Mesendoderm (in vitro differentiated cells): Measurements from ENCODE around the gene HMGXB3. TPM values are rescaled to one million over a fixed set of nuclear protein-coding genes. Genes with fewer than 3 reads are reported as not detected.

Experiments
- DNase-seq: peaks from one replicate; pipeline ENCODE4 v3.0.0; 2013
- H2AK5ac ChIP-seq: 2 replicates; pipeline ENCODE4 v1.6.1; 2013; ENCODE audit warnings: low read length, inconsistent platforms
- H2BK120ac ChIP-seq: 2 replicates; pipeline ENCODE4 v1.6.1; 2013; ENCODE audit warnings: low read depth, mild to moderate bottlenecking, low read length, moderate library complexity, mixed read lengths
- H2BK15ac ChIP-seq: replicated peaks from 2 replicates; pipeline ENCODE4 v1.6.1; 2013; ENCODE audit warnings: low read depth, mild to moderate bottlenecking, moderate library complexity
- H2BK5ac ChIP-seq: 2 replicates; pipeline ENCODE4 v1.6.1; 2013; ENCODE audit warnings: low read length, inconsistent platforms
- H3K18ac ChIP-seq: 2 replicates; pipeline ENCODE4 v1.6.1; 2013; ENCODE audit warnings: mild to moderate bottlenecking, low read length, mixed read lengths
- H3K23ac ChIP-seq: one replicate; pipeline ENCODE4 v1.6.1; 2013; ENCODE audit warnings: low read length
- H3K27ac ChIP-seq: 2 replicates; pipeline ENCODE4 v1.5.1; 2013; ENCODE audit warnings: low read depth, mild to moderate bottlenecking, inconsistent platforms, low read length, moderate library complexity
- H3K27me3 ChIP-seq: 2 replicates; pipeline ENCODE4 v1.6.1; 2013; ENCODE audit warnings: low read length, control low read depth, mild to moderate bottlenecking, inconsistent platforms; ENCODE audit not compliant: insufficient read depth, poor library complexity
- H3K36me3 ChIP-seq: 2 replicates; pipeline ENCODE4 v1.6.1; 2013; ENCODE audit warnings: low read length, inconsistent platforms; ENCODE audit not compliant: control insufficient read depth, insufficient read depth
- H3K4ac ChIP-seq: one replicate; pipeline ENCODE4 v1.6.1; 2013; ENCODE audit warnings: low read depth, mild to moderate bottlenecking, low read length, moderate library complexity
- H3K4me1 ChIP-seq: 2 replicates; pipeline ENCODE4 v1.6.1; 2013; ENCODE audit warnings: low read depth, low read length, inconsistent platforms; ENCODE audit not compliant: control insufficient read depth
- H3K4me2 ChIP-seq: 2 replicates; pipeline ENCODE4 v1.6.1; 2013; ENCODE audit warnings: low read length
- H3K4me3 ChIP-seq: 2 replicates; pipeline ENCODE4 v1.5.1; 2013; ENCODE audit warnings: mild to moderate bottlenecking, low read length
- H3K56ac ChIP-seq: one replicate; pipeline ENCODE4 v1.6.1; 2013; ENCODE audit warnings: low read length
- H3K79me1 ChIP-seq: 2 replicates; pipeline ENCODE4 v1.6.1; 2013; ENCODE audit warnings: low read length, inconsistent platforms
- H3K79me2 ChIP-seq: 2 replicates; pipeline ENCODE4 v1.6.1; 2013; ENCODE audit warnings: mild to moderate bottlenecking, low read length; ENCODE audit not compliant: control insufficient read depth, insufficient read depth
- H3K9ac ChIP-seq: 2 replicates; pipeline ENCODE4 v1.6.1; 2013; ENCODE audit warnings: low read length, inconsistent platforms
- H4K5ac ChIP-seq: one replicate; pipeline ENCODE4 v1.6.1; 2013; ENCODE audit warnings: low read length
- H4K8ac ChIP-seq: one replicate; pipeline ENCODE4 v1.6.1; 2013; ENCODE audit warnings: low read depth, mild to moderate bottlenecking, control low read depth, low read length, moderate library complexity
- WGBS: extraction: QIAGEN DNeasy Blood & Tissue Kit; methylation state at CpG from one replicate; pipeline ENCODE4 v1.1.7; 2013; ENCODE audit warnings: low lambda C conversion rate, missing lambda C conversion rate; ENCODE audit not compliant: insufficient coverage; ENCODE audit errors: extremely low coverage; 5-methylcytosine and 5-hydroxymethylcytosine counted together
- polyA plus RNA-seq, 2 experiments: library from polyadenylated mRNA; stranded (reverse); fragments of 200-250 nt; gene quantifications; one replicate each; pipeline ENCODE4 v1.2.3, GENCODE V29; 2013

Gene HMGXB3, protein sequence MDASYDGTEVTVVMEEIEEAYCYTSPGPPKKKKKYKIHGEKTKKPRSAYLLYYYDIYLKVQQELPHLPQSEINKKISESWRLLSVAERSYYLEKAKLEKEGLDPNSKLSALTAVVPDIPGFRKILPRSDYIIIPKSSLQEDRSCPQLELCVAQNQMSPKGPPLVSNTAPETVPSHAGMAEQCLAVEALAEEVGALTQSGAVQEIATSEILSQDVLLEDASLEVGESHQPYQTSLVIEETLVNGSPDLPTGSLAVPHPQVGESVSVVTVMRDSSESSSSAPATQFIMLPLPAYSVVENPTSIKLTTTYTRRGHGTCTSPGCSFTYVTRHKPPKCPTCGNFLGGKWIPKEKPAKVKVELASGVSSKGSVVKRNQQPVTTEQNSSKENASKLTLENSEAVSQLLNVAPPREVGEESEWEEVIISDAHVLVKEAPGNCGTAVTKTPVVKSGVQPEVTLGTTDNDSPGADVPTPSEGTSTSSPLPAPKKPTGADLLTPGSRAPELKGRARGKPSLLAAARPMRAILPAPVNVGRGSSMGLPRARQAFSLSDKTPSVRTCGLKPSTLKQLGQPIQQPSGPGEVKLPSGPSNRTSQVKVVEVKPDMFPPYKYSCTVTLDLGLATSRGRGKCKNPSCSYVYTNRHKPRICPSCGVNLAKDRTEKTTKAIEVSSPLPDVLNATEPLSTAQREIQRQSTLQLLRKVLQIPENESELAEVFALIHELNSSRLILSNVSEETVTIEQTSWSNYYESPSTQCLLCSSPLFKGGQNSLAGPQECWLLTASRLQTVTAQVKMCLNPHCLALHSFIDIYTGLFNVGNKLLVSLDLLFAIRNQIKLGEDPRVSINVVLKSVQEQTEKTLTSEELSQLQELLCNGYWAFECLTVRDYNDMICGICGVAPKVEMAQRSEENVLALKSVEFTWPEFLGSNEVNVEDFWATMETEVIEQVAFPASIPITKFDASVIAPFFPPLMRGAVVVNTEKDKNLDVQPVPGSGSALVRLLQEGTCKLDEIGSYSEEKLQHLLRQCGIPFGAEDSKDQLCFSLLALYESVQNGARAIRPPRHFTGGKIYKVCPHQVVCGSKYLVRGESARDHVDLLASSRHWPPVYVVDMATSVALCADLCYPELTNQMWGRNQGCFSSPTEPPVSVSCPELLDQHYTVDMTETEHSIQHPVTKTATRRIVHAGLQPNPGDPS (N-terminal part only)
- polyA plus RNA-seq (2013, experiment 1 of 2) = 14.9 TPM
- polyA plus RNA-seq (2013, experiment 2 of 2) = 14.5 TPM

DNA sequence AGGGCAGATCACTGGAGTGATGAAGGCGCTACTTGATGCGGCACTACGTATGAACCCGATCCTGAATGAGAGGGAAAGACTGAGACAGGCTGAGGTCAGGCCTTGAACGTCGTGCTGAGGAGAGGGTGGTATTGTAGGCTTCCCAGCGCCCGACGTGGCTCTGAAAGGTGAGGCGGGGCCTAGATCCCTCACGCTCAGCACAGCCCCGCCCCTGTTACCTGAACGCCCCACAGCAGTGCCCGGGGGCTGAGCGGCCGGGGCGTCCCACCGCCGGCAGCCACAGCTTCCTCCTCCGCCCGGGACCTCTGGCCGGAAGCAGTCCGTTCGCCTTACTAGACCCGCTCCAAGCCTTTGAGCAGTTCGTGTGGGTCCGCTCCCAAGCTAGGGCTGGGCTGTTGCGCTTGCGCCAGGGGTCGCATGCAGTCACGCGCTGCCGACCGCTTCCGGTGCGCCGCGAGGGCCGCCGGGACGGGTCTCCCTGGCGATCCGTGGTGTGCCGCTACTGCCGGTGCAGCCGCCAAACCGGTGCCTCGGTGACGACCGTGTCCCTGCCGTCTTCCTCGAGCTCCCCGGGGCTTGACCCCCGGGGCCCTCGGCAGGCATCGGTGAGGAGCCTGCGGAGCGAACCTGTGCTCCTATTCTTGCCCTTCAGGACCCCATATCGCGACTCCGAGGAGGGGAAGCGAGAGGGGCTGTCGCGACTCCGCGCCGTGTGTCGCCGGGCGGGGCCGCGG lies at the start of gene HMGXB3, which contains the start of gene TIGD6:
Gene HMGXB3, plus strand, starts transcription at position 484 of the 734 bp plus-strand sequence. CDS start 4,114 bp downstream, outside the sequence.
Gene TIGD6, minus strand, starts transcription at position 399 of the 734 bp plus-strand sequence. CDS start 4,306 bp downstream, outside the sequence.
- no peak within 1 kb of the TSS for H4K8ac ChIP-seq

DNA sequence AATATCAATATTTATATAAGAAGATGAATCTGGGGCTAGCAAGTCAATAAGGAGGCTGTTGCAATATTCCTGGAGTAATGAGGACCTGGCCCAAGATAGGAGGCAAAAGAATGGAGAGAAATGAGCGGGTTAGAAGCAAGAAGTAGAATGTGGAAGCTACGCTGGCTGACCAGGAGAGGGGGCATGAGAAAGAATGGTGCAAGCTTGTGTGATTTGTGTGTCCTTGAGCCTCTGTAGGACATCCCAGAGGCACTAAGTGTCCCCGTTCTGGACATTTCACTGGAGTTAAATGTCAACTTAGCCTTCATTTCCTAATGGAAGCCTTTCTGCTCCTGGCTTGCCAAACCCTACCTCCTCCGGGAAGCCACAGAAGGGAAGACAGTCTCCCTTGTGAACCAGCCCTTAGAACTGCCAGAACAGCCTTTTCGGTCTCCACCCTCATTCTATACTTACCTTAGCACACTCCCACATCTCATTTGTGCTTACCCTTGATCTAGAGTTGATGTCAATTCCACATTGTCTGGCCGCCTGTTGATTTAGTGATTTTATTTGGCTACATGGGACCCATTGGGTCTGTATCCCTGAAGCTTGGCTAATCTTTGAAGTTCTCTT lies 49.3 kb upstream of the HMGXB3 start:
- Histone ChIP-seq H3K4me2 (no peak overlapping the region), H3K79me1 (no peaks in the 10 kb centered on the region), H4K5ac (no peak overlapping the region), H3K18ac (no peak overlapping the region), H3K4me3 (no peak overlapping the region), H3K4ac (no peak overlapping the region), H3K36me3 (no peaks in the 10 kb centered on the region), H2BK15ac (no peak overlapping the region), H3K79me2 (no peaks in the 10 kb centered on the region), H3K4me1 (no peaks in the 10 kb centered on the region), H3K9ac (no peak overlapping the region), H3K27me3 (no peaks in the 10 kb centered on the region), H2BK120ac (no peak overlapping the region), H2BK5ac (no peak overlapping the region), H4K8ac (no peak overlapping the region), H3K27ac (no peak overlapping the region), H3K56ac (no peak overlapping the region), H2AK5ac (no peak overlapping the region), H3K23ac (no peak overlapping the region)
- WGBS = no CpG with 5 or more reads among the region's 6 CpGs
- DNase-seq = peak; percentile 43

More for the DNA sequence above, at the start of gene HMGXB3, which contains the start of gene TIGD6:
- Histone ChIP-seq H3K4me2 (peak within 1 kb of the TSS; percentile 94), H3K27ac (peak within 1 kb of the TSS; percentile 61), H3K23ac (peak within 1 kb of the TSS; percentile 92), H3K4ac (peak within 1 kb of the TSS; percentile 5), H3K56ac (peak within 1 kb of the TSS; percentile 95), H2BK5ac (no peak within 1 kb of the TSS), H3K9ac (peak within 1 kb of the TSS; percentile 97), H3K18ac (peak within 1 kb of the TSS; percentile 61), H2BK15ac (no peak within 1 kb of the TSS), H2AK5ac (peak within 1 kb of the TSS; percentile 46), H3K4me1 (peaks cover 7% of the 10 kb centered on the region), H3K27me3 (no peaks in the 10 kb centered on the region), H2BK120ac (no peak within 1 kb of the TSS), H4K5ac (peak within 1 kb of the TSS; percentile 95), H3K4me3 (peak within 1 kb of the TSS; percentile 64), H3K79me2 (peaks cover 20% of the 10 kb centered on the region), H3K36me3 (no peaks in the 10 kb centered on the region), H3K79me1 (peaks cover 7% of the 10 kb centered on the region)
- no CpG with 5 or more reads among the region's 72 CpGs for WGBS
- peak; percentile 99 for DNase-seq

DNA sequence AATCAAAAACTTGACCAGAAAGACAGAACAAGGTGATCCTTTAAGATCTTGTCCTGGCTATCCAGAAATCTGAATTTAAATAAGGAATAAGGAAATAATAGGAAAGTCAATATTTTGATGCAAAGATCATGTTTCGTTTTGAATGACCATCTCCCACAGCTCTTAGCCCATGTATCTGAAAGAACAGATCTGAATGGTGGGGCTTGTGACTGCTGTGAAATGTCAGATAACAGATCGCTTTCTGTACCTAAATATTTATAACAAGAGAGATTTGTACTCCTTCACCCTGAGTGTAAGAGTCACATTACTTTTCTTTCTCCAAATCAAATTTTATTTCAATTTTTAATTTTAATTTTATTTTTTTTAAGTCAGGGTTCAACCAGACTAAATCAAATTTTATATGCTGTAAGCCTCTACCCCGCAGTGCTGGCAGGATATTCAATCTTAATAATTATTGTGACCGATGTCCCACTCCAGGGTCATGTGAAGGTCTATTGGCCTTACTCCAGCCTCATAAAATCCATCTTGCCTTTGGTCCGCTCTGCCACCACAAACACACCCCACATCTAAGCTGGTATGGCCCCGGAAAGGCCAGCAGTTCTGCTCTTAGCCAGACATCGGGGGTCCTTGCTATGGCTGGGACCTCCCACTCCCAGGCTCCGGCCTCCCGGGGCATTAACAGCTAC lies 47.0 kb upstream of the HMGXB3 start:
- H3K4me2 ChIP-seq = no peak overlapping the region
- WGBS = no CpG with 5 or more reads among the region's 9 CpGs

DNA sequence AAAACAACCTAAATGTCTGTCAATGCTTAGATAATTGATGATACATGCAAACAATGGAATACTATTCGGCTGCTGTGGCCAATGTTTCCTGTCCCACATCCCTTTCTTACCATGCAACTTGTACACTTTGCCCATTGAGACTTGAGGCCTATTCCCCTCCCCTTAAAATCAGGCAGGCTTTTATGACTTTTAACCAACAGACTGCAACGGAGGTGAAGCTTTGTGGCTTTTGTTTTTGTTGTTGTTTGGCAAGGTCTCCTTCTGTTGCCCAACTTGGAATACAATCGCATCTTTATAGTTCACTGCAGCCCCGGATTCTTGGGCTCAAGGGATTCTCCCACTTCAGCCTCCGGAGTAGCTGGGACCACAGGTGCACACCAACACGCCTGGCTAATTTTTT lies 45.7 kb upstream of the HMGXB3 start:
- H2BK120ac ChIP-seq = no peak overlapping the region
- no peak overlapping the region for H2BK15ac ChIP-seq
- no peak overlapping the region for H3K56ac ChIP-seq
- H2AK5ac ChIP-seq = no peak overlapping the region
- H3K27ac ChIP-seq = no peak overlapping the region
- no peaks in the 10 kb centered on the region for H3K79me1 ChIP-seq
- H2BK5ac ChIP-seq = no peak overlapping the region
- no peaks in the 10 kb centered on the region for H3K79me2 ChIP-seq
- no peak for DNase-seq
- no peak overlapping the region for H3K9ac ChIP-seq
- no peak overlapping the region for H3K4me2 ChIP-seq
- no CpG with 5 or more reads among the region's 6 CpGs for WGBS
- H4K8ac ChIP-seq = no peak overlapping the region
- no peak overlapping the region for H3K4ac ChIP-seq
- no peaks in the 10 kb centered on the region for H3K27me3 ChIP-seq
- H3K4me3 ChIP-seq = no peak overlapping the region
- peaks cover 4% of the 10 kb centered on the region for H3K4me1 ChIP-seq
- H3K18ac ChIP-seq = no peak overlapping the region
- no peaks in the 10 kb centered on the region for H3K36me3 ChIP-seq
- no peak overlapping the region for H3K23ac ChIP-seq
- no peak overlapping the region for H4K5ac ChIP-seq

More for the DNA sequence above, 47.0 kb upstream of the HMGXB3 start:
- Histone ChIP-seq H4K8ac (no peak overlapping the region), H3K18ac (no peak overlapping the region), H3K79me1 (no peaks in the 10 kb centered on the region), H3K9ac (no peak overlapping the region), H2BK120ac (no peak overlapping the region), H4K5ac (no peak overlapping the region), H3K56ac (no peak overlapping the region), H3K4ac (no peak overlapping the region), H3K79me2 (no peaks in the 10 kb centered on the region), H3K4me1 (no peaks in the 10 kb centered on the region), H3K23ac (no peak overlapping the region), H2BK5ac (no peak overlapping the region), H2BK15ac (no peak overlapping the region), H3K27me3 (no peaks in the 10 kb centered on the region), H3K36me3 (no peaks in the 10 kb centered on the region), H3K27ac (no peak overlapping the region), H2AK5ac (no peak overlapping the region), H3K4me3 (no peak overlapping the region)
- DNase-seq = no peak
